ENCODE results near the gene SEC16A.

The SEC16A gene

DNA sequence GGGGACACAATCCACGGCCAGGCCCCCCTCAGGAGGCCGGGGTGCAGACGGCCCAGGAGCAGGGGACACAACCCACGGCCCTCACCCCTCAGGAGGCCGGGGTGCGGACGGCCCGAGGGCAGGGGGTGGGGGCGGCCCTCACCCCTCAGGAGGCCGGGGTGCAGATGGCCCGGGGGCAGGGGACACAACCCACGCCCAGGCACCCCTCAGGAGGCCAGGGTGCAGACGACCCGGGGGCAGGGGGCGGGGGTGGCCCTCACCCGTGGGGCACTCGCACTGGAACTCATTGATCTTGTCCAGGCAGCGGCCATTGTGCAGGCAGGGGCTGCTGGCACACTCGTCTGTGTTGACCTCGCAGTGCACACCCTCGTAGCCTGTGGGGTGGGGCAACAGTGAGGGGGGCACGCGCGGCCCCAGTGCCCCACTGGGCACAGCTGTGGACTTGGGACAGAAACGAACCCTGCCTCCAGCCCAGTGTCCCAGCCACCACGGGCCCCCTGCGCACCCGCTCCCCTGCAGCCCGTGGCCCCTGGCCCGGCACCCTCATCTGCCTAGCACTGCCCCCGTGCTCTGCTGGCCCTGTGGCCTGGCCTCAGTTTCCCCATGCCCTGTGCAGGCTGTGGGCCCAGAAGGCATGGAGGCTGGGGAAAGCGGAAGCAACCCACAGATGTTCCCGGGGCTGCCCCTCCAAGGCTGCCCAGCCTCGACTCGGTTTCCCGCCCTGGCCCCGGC, 34.3 kb upstream of the SEC16A start:
- DNase-seq, result no peak

DNA sequence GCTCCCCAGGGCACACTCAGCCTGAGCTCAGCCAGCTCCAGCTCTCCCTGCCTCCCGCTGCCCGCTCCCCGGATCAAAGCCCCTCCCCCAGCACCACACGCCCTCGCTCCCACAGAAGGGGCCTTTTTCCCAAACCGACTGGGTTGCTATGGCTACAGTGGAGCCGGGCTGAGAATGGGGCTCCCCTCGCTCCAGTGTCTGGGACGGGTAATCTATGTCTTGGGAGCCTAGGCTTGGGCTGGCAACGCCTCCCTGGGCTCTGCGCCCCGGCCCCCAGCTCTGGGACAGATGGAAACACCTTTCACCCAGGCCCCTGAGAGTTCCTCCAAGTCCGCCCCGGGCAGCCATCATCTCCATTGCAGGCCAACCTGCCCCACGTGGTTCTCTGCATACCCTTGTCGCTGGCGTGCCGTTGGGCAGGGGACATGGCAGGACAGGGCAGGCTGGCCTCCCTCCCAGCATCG, 33.4 kb upstream of the SEC16A start:
- DNase-seq, result no peak

DNA sequence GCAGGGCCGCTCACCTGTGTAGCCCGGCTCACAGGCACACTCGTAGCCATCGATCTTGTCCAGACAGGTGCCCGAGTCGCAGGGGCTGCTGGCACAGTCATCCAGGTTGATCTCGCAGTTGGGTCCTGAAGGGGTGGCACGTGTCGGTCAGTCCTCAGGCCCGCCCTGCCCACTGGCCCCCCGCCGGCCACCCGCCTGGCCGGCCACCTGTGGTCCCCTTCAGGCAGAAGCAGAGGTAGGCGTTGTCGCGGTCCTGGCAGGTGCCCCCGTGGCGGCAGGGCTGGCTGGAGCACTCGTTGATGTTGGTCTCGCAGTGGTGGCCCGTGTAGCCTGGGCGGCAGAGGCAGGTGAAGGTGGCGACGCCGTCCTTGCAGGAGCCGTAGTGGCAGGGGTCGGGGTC, 32.4 kb upstream of the SEC16A start:
- no peak for DNase-seq

DNA sequence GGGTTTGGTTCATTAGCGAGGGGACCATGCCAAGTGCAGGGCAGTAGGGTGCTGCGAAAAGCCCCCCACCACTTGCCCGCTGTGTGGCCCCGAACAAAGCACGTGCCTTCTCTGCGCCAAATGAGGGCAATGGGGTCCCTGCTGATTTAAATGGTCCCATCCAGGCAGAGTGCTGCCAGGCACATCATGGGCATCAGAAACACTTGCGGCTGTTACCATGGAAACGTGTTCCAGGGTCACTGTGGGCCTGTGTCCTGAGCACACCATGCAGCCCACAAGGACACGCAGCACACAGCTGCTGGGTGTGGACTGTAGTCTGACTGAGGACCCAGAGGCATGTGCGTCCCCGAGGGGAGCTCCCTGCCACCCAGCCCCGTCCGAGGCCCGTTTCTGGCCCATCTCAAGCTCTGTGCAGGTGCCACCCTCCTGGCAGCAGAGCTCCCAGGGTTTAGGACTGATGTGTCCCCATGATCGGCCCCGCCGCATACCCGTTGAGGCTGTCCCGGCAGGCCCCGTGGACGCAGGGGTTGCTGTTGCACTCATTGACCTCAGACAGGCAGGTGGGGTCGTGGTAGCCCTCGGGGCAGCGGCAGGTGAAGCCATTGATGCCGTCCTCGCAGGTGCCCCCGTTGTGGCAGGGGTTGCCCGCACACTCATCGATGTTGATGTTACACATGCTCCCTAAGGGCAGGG, 31.3 kb upstream of the SEC16A start:
- DNase-seq, result no peak

DNA sequence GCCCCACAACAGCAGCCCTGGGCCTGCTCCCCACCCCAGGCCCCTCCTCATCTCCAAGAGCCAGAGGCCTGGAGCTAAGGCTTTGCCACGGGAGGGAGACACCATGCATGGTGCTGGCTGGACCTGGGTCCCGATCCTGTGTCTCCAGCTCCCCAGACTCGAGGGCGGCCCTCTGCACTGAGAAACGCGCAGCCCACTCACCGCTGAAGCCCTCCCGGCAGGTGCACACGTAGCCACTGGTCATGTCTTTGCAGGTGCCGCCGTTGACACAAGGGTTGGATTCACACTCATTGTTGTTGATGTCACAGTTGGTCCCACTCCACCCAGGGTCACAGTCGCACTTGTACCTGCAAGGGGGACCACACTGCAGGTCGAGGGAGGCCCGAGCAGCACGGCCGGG, 30.4 kb upstream of the SEC16A start:
- DNase-seq, result no peak

DNA sequence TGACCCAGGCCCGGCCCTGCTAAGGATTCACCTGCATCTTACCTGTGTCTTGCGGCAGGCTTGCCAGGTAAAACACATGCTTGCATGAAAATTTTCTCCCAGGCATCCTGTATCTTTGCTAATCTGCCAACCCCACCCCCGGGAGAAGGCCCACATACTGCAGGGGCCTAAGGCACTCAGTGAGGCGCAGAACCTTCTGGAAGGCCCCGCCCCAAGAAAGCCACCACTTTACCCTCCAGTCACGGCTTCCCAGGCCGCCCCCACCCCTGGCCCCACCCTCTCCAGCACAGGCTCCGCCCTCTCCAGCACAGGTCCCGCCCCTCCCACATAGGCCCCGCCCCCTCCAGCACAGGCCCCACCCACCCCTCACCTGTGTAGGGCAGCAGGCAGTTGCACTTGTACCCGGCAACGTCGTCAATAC, 29.8 kb upstream of the SEC16A start:
- peak; percentile 36 for DNase-seq

DNA sequence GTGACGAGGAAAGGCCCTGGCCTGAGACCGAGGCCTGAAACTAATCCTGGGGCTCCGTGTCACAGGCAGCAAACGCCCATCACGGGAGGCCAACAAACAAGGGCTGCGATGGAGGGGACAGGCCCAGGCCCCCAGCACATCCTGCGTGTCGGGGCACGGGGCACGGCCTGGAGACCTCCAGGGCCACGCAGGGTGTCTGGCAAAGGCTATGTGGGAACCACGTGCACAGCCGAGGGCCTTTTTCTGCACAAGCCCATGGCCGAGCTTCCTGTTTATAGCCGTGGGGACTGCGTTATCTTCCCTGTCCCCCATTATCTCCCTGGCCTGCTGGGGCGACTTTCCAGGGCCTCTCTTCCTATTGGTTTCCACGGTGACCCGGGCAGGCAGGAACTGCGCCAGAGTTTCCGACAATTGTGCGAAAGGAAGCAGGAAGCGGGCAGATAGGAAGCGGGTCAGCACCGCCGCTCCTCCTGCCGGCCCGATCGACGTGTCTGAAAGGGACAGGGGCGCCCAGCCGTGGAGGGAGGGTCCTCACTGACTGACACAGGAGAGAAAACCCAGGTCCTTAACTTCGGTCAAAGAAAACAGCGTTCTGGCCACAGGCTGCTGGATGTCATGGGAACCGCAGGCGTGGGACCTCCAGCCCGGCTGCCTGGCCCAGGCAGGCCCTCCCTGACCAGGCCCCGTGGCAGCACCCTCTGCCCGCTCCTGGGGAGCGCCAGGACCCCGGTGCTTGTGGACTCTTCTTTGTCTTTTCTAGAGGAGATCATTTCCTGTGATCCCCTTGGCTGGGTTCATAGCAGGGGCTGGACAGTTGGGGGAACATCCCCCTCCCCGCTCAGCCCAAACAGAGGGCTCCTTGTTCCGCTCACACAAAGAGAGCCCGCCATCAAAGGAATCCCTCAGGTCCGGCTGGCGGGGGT, 29.1 kb upstream of the SEC16A start:
- DNase-seq, result no peak

DNA sequence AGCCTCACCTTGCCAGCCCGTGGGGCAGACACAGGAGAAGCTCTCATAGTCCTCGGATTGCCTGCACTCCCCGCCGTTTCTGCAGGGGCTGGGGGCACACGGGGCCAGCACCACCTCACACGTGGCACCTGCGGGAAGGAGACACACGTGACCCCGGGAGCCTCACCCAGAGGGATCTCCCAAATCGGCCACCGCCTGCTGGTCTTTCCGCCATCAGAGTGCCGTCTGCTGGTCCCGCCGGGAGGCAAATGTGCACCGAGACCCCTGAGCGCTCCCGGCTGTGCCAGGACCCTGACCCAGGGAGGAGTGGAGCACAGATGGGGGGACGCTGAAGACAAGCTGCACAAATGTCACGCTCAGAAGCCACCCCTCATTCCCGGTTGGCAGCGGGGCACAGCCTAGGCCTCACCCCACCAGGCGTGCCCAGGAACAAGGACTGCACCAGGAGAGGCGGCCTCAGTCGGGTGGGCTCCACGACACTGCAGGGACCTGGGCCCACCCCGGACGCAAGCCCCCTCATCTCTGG, 28.4 kb upstream of the SEC16A start:
- no peak for DNase-seq

DNA sequence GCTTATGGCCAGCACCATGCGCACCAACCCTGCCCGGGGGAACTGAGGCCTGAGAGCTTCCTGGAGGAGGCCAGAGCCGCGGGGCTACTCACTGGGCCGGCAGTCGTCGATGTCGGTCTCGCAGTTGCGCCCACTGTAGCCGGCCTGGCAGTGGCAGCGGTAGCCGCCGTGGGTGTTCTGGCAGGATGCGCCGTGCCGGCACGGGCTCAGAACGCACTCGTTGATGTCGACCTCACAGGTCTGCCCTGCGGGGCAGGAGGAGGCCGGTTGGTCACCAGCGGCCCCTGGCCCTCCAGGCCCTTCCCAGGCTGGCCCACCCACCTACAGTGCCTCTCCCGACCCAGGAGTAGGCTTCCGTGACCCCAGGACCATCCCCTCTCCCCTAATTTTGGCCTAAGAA, 27.7 kb upstream of the SEC16A start:
- no peak for DNase-seq

DNA sequence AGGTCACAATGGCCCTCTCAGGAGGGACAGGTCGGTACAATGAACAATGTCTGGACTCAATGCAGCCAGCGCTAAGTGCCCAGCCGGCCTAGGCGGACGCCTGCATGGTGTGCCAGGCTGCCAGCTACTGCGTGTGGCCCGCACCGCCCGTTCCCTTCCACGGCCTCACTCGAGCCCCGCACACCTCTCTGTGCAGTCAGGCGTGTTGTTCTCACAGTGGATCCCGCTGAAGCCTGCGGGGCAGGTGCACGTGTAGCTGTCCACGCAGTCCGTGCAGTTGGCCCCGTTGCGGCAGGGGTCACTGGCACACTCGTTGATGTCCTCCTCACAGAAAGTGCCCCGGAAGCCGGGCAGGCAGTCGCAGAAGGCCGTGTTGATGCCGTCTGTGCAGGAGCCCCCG, 26.7 kb upstream of the SEC16A start:
- DNase-seq, result no peak

DNA sequence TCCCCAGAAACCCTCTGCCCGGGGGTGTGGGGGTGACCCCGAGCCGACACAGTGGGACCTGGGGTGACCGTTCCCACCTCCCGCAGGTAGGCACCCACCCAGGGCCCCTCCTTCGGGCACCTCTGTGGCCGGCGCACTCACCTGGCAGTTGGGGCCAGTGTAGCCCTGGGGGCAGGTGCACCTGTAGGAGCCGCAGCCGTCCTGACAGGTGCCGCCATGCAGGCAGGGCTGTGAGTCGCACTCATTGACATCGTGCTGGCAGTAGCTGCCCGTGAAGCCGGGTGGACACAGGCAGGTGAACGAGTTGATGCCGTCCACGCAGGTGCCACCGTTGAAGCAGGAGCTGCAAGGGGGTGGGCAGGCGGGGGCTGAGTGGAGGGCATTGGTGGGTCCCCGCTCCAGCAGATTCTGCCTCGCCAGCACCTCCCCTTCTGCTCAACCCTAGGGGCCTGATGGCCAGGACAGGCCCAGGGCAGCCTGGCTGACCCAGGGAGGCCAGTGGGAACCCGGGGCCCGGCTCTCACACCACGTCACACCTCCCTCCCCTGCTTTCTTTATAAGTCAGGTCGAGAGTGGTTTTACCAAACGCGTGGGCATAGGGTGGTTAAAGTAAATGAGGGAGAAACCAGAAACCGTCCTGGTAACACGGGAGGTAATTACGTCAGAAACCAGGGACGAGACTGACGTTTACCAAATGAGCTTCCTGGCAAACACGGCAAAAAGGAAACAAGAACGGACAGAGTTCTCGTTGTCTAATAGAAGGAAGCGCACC, 26.1 kb upstream of the SEC16A start:
- no peak for DNase-seq

DNA sequence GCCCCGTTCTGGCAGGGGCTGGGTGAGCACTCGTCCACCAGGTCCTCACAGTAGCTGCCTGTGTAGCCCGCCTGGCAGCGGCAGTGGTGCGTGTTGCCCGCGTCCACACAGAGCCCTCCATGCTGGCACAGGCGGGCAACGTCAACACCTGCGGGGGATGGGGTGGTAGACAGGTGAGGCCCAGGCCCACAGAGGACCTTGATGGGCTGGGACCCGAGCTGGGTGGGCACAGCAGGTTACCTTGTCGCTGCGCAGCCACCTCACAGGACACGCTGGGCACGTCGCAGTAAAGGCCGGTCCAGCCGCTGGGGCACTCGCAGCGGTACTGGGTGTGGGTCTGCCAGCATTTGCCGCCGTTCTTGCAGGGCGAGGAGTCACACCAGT, 25.1 kb upstream of the SEC16A start:
- no peak for DNase-seq

DNA sequence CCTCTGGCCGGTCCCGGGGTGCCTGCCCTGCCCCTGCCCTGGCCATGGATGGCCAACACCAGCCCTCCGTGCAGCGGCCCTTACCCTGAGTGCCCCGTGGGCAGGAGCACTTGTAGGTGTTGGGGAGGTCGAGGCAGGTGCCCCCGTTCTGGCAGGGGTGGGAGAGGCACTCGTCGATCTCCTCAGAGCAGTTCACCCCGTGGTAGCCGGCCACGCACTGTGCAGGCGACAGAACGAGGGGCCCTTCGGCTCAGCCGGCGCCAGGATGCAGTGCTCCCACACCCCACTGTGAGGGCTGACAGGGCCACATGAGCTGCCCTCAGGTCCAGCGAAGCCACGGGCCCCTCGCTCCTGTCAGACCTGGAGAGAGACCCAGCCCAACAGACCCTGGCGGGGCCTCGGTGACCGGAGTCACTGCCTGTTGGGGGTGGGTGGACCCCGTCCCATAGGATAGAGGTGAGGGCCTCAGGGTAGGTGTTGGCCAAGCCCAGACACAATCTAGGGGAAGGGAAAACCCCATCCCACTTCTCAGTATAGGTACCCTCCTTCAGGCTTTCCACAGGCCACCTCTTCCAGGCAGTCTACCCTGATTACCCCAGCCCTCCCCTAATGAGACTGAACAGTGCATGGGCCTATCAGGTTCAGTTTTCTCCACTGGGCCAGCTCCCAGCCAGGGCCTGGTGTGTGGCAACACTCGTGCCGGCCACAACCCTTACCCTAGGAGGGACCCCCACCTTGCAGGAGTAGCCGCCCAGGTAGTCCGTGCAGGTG, 24.6 kb upstream of the SEC16A start:
- no peak for DNase-seq

DNA sequence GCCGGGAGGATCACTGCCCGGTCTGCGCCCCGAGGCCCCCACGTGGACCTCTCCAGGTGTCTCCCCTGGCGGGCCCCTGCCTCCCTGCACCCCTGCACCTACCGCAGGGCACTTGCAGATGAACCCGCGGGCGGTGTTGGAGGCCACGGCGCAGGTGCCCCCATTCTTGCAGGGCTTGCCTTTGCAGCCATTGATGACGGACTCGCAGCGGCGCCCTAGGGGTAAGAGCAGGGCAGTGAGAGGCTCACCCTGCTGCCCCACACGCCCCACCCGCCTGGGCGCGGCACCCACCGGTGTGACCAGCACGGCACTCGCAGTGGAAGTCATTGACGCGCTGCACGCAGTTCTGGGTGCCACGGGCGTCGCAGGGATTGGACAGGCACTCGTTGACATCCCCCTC, 23.6 kb upstream of the SEC16A start:
- DNase-seq, result no peak

DNA sequence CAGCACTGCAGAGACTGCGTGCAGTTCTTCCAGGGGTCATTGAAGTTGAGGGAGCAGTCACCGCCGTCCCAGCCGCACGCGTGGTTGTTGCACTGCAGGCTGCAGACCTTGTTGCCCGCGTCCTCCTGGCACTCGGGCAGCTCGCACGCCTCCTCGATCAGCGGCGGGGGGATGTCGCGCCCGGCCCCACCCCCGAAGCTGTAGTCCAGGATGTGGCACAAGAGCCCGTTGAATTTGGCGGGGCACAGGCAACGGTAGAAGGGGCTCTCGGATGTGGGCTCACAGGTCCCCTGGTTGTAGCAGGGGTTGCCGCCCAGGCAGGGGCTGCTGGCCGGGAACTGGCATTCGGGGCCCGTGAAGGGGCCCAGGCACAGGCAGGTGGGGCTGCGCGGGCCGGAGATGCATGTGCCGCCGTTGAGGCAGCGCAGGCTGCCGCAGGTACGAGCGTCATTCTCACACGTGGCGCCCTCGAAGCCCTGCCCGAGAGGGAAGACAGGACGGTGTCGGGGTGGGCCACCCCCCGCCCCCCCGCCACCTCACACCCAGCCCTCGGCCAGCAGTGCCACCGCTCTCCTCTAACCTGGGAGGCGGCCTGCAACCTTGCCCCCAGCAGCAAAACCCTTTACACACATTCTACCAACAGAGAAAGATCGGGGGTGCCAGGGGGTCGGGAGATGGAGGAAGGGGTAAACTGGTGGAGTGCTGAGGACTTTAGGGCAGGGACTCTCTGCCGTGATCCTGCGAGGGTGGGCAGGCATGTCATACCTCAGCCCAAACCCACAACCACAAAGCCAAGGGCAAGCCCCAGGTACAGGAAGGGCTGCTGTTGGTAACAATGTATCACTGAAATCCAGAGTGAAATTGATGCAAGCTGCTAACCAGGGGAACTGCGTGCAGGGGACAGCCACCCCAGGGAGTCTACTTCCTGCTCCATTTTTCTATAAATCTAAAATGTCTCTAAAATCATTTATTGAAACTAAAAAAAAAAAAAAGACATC, 22.9 kb upstream of the SEC16A start:
- no peak for DNase-seq

DNA sequence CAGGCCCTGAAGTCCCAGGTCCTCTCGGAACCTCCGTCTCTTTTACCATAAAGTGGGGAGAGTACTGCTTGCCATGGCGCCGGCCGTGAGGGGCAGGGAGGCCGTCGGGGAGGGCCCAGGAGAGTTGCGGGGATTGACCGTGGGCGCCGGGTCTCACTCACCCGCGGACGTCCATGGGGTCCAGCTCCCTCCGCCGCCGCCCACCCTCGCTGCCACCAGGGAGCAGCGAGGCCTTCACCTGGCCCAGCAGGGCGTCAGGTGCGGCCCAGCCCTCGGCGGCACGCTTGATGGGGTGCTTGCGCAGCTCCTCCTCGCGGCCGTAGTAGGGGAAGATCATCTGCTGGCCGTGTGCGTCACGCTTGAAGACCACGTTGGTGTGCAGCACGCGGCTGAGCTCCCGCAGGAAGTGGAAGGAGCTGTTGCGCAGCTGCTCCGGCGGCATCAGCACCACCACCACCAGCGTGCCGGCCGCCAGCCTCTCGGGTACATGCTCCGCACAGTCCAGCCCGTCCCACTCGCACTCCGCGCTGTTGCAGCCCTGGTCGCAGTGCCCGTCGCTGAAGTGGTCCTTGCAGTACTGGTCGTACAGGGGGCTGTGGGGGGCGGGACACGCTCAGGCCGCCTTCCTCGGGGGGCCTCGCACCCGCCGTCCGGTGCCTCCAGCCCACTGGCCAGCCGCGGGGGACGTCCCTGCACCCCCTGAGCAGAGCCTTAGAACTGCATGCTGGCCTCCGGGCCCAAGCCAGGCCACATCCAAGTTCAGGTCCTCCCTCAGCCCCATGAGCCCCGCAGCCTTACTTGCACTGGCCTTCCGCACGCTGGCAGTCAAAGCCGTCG, 21.9 kb upstream of the SEC16A start:
- no peak for DNase-seq

DNA sequence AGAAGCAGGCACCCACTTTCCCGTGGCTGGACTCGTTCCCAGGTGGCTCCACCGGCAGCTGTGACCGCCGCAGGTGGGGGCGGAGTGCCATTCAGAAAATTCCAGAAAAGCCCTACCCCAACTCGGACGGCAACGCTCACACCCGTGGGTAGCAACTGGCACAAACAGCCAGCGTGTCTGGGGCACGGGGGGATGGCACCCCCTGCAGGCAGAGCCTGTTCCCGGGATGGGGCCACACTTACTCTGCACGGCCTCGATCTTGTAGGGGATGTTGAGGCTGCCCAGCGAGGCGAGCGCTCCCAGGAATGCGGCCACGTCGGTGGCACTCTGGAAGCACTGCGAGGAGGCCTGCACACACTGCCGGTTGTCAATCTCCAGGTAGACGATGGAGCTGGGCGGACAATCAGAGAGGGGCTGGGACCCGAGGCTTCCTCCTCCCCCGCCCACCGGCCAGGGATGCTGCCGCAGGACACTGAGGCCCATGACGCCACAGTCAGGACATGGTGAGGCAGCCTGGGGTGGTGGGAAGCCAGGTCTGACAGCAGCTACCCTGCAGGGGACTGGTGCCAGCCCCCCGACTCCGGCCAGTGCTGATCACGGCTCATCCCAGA, 20.2 kb upstream of the SEC16A start:
- DNase-seq, result no peak

DNA sequence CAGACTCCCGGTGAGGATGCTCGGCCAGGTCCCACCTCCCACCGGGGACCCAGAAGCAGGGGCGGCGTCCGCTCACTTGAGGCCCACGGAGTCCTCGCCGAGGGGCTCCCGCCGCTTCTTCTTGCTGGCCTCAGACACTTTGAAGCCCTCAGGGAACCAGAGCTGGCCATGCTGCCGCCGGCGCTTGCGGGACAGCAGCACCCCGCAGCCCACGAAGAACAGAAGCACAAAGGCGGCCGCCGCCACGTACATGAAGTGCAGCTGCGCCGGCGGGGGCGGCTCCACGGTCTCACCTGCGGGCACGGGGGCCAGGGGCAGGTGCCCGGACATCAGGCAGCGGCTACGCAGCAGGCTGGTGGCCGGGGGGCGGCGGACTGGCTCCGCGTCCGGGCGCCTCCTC, 19.4 kb upstream of the SEC16A start:
- DNase-seq, result no peak

DNA sequence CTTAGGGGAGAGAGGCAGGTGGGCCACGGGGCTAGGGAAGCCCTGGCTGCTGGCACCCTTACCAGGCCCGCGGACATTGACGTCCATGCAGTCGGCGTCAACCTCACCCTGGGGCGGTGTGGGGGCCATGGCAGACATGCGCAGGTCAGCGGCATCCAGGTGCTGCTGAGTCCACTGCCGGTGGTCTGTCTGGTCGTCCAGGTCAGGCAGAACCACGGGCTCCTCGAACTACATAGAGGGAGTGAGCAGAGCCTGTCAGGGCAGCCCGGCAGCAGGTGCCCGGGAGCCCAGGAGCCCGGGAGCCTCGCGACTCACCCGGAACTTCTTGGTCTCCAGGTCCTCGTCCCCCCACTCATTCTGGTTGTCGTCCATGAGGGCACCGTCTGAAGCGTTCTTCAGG, 18.8 kb upstream of the SEC16A start:
- no peak for DNase-seq

Measured in effector CD8-positive, alpha-beta T cell (primary cell).